ENCODE data around the gene MYL7. TPM values are rescaled to one million over a fixed set of nuclear protein-coding genes. Genes with fewer than 3 reads are reported as not detected.

MYL7 gene
- total and polyA plus RNA-seq, 2 donors (not counting 3 experiments of a cell fraction or from before 2014, with no cell fraction given): not detected

DNA sequence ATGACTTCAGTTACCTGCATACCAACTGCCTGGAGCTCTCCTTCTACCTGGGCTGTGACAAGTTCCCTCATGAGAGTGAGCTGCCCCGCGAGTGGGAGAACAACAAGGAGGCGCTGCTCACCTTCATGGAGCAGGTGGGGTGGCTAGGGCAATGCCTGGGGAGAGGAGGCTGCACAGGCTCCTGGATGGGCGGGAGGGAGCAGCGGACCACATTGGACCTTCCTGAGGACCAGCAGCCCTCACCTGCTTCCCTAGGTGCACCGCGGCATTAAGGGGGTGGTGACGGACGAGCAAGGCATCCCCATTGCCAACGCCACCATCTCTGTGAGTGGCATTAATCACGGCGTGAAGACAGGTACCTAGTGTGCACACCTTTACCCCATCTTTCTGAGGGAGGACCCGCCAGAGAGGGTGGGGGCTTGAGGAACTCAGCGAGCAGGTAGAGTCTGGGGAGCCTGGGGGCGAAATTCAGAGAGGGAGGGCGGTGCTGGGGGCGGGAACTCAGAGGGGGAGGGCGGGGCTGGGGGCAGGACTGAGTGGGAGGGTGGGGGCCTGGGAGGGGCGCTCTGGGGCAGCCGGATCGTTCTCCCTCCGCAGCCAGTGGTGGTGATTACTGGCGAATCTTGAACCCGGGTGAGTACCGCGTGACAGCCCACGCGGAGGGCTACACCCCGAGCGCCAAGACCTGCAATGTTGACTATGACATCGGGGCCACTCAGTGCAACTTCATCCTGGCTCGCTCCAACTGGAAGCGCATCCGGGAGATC, 28.0 kb downstream of the MYL7 start:
- ChIA-PET CTCF (no interaction called here), POLR2A (no interaction called here)
- H3K9me1 ChIP-seq (replicated peaks; ENCODE audit: control insufficient read depth, extremely low read depth, insufficient read depth, low read length): no peaks in the 10 kb centered on the region
- H3K4me3 ChIP-seq (replicated peaks in 1 of 3; ENCODE audit: insufficient read depth in 1 of 3, low read depth in 1 of 3, low read length in 3 of 3): no peak overlapping the region
- H3K9ac ChIP-seq (replicated peaks; ENCODE audit: extremely low read depth, insufficient read depth, low read length): no peak overlapping the region
- intact Hi-C loops (cut with micrococcal nuclease) (no loop called here), dilution Hi-C loops (cut with MboI; ENCODE audit: extremely low pct_ligation_motif_present, low sequenced_read_pairs) (no loop called here)
- peaks cover 3 to 23% of the 10 kb centered on the region in 2 experiments for H3K36me3 ChIP-seq (ENCODE audit: control insufficient read depth in 2 of 2, extremely low read depth in 1 of 2, insufficient read depth in 2 of 2, low read length in 2 of 2)
- no peaks in the 10 kb centered on the region for H3K9me3 ChIP-seq (replicated peaks; ENCODE audit: control insufficient read depth, insufficient read depth, low read length)
- no peaks in the 10 kb centered on the region for H3K4me1 ChIP-seq (ENCODE audit: control insufficient read depth, extremely low read depth, insufficient read depth, low read length)
- H3K27ac ChIP-seq (ENCODE audit: insufficient read depth, low read depth, low read length): no peak overlapping the region
- TF ChIP-seq, protein P1, sequence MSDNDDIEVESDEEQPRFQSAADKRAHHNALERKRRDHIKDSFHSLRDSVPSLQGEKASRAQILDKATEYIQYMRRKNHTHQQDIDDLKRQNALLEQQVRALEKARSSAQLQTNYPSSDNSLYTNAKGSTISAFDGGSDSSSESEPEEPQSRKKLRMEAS (IDR thresholded peaks at IDR 0.05; ENCODE audit: insufficient read depth, insufficient read length): no peak
- TF ChIP-seq POLR2A (IDR thresholded peaks at IDR 0.05; ENCODE audit: low read depth, low read length) (no peak), JUN (IDR thresholded peaks at IDR 0.05; ENCODE audit: borderline replicate concordance, insufficient read depth, insufficient read length, low read depth) (no peak), POLR2AphosphoS5 (IDR thresholded peaks at IDR 0.05; ENCODE audit: insufficient read depth, low read depth, low read length) (no peak), EZH2 (IDR thresholded peaks at IDR 0.05; ENCODE audit: borderline replicate concordance, low read depth, low read length, severe bottlenecking) (no peak), MYC (IDR thresholded peaks at IDR 0.05; ENCODE audit: low read depth, low read length) (no peak), FOS (IDR thresholded peaks at IDR 0.05; ENCODE audit: borderline replicate concordance, insufficient read depth, low read length) (no peak), GATA2 (IDR thresholded peaks at IDR 0.05; ENCODE audit: insufficient read depth, insufficient read length, low read depth, low read length) (no peak)
- TF ChIP-seq, protein P2, sequence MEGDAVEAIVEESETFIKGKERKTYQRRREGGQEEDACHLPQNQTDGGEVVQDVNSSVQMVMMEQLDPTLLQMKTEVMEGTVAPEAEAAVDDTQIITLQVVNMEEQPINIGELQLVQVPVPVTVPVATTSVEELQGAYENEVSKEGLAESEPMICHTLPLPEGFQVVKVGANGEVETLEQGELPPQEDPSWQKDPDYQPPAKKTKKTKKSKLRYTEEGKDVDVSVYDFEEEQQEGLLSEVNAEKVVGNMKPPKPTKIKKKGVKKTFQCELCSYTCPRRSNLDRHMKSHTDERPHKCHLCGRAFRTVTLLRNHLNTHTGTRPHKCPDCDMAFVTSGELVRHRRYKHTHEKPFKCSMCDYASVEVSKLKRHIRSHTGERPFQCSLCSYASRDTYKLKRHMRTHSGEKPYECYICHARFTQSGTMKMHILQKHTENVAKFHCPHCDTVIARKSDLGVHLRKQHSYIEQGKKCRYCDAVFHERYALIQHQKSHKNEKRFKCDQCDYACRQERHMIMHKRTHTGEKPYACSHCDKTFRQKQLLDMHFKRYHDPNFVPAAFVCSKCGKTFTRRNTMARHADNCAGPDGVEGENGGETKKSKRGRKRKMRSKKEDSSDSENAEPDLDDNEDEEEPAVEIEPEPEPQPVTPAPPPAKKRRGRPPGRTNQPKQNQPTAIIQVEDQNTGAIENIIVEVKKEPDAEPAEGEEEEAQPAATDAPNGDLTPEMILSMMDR (IDR thresholded peaks at IDR 0.05; ENCODE audit: extremely low read depth in 1 of 2, insufficient read depth in 1 of 2, low read depth in 1 of 2, low read length in 2 of 2): no peak
- FAIRE-seq (no peak), DNase-seq (ENCODE audit: low read depth, low spot score) (no peak)
- no peaks in the 10 kb centered on the region for H4K20me1 ChIP-seq (replicated peaks; ENCODE audit: control insufficient read depth, extremely low read depth, insufficient read depth, low read length)
- H3K4me2 ChIP-seq (ENCODE audit: insufficient read depth, low read length): no peak overlapping the region
- H3K27me3 ChIP-seq (ENCODE audit: control insufficient read depth in 2 of 2, insufficient read depth in 2 of 2, low read length in 2 of 2): no peaks in the 10 kb centered on the region
- no peak overlapping the region for H2AFZ ChIP-seq (ENCODE audit: low read depth, low read length)
- BruUV-seq (replicated peaks): no TSS peak
- H3K79me2 ChIP-seq (ENCODE audit: control insufficient read depth, insufficient read depth, low read length): no peaks in the 10 kb centered on the region

Data from endothelial cell of umbilical vein (primary cell).